GM19328 (cell line): ENCODE data around the gene MOGAT1.
"Not testable (repeated sequence)": the region's sequence is repeated elsewhere in the genome, so short reads cannot be mapped to it uniquely, and the experiment has no call there.

Experiments
- ATAC-seq: cut with Tn5 transposase; IDR thresholded peaks from one replicate; pipeline ENCODE4 v1.9.1; 2021; ENCODE audit warnings: mild to moderate bottlenecking, moderate library complexity; ENCODE audit not compliant: unreplicated experiment

The MOGAT1 gene

GRCh38 chr2:222708274-222708710, 36.8 kb downstream of the MOGAT1 start:
- no peak for ATAC-seq

DNA sequence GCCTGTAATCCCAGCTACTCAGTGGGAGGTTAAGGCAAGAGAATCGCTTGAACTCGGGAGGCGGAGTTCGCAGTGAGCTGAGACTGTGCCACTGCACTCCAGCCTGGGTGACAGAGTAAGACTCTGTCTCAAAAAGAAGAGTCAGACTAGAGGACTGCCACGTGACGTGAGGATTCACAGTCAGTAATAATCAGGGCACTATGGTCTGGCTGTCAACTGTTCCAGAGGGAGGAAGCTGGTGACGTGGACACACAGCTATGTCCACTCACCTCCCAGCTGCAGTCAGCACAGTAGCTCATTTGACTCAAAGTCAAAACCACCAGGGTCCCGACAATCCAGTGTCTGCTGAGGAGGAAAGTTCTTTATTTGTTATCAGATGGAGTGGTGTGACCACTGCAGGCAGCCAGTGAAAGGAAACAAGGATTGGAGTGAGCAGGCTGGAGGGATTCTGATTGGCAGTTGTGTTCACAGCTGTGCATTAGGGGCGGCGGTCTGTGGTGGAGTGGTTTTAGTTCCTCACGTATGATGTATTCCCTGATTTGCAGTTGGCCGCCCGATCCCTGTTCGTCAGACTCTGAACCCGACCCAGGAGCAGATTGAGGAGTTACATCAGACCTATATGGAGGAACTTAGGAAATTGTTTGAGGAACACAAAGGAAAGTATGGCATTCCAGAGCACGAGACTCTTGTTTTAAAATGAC, 37.9 kb downstream of the MOGAT1 start:
- no peak for ATAC-seq

DNA sequence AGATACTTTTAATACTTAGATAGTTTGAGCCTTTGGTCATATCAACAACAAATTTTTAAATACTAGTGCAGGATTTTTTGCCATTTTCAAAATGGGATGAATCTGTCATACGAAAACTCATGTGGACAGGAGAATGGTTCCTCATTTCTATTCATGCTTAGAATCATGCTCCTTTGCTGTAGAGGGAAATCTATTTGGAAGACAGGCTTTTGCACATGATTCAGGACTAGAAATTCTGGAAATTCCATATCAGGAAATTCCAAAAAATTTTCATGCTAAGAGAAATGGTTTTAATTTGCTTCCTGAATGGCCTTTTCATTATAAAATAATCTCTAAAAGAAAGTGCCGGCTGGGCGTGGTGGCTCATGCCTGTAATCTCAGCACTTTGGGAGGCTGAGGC, 39.3 kb downstream of the MOGAT1 start:
- ATAC-seq: no peak

DNA sequence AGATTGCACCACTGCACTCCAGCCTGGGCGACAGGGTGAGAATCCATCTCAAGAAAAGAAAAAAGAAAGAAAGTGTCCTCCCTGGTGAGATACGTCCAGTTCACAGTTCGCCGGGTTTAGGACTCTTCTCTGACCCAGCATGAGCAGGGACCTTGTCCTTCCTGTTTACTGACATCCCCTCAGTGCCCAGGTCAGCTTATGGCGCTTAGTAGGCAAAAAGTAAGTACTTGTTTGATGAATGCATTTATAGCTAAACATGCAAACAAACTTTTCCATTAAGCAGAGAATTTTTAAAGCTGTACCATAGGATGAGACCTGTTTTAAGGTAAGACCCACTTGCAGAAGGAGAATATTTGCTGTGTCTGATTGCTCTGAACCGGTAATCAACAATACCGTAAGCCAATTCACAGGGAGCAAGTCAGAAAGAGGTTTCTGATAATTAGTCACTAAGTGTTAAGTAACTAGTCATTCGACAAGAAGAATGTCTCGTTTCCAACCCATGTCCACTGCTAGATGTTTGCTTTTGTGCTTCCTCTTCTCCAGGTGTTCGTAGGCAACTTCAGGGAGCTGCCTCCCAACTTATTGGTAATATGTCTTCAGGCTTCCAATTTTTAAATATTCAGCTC, 40.0 kb downstream of the MOGAT1 start:
- ATAC-seq: no peak

GRCh38 chr2:222713002-222713401, 41.5 kb downstream of the MOGAT1 start:
- ATAC-seq: no peak

DNA sequence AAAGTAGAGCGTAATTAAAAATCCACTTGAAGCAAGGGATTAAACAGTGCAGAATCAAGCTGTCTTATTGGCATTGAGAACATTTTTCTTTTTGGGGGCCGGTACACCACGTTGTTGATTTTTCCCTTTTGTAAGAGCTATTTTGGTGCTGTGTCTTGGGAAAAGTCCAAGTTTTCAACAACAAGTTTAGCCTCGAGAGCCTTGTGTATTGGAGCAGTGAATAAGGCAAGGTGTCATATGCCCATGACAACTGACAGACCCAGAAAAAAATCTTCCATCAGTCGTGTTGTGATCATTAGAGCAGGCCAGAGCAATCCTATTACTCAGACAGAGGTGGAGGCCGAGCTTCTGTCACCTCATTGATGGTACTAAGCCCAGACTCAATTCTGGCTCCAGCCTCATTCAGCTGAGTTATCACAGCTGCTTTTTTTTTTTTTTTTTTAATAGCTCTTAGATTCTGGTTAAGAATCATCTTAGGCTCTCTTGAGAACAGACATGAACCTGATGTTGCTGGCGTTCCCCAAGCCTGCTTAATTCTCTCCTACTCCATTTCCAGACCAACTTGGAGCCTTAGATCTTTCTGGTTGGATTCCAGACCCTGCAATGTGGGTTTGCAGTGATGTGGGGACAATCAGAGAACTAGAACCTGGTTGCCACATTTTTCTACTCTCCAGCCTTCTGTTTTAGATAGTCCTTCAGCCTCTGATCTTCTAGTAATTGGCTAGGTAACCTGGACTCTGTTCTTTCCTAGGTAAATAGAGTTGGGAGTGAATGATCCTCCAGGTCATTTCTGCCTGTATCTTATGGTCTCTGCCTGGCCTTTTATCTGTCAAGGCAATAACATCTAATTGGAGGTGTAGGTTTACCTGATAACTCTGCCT, 43.1 kb downstream of the MOGAT1 start:
- ATAC-seq: no peak

DNA sequence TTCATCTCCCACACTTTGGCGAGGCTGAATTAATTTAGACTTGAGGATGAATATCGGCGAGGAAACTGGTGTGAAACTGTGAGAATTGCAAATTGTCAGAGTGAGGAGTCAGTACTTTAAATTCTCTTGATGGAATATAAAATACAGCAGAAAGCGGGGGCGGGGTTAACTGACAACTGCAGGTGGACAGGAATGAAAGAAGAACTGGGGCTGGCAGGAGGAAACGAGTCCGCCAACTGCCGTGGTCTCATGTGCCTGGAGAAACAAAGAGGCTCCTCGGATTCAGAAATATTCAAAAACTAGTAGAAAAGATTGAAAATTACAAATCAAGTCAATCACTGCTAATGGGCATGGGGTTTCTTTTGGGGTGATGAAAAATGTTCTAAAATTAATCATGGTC, 44.3 kb downstream of the MOGAT1 start:
- no peak for ATAC-seq

DNA sequence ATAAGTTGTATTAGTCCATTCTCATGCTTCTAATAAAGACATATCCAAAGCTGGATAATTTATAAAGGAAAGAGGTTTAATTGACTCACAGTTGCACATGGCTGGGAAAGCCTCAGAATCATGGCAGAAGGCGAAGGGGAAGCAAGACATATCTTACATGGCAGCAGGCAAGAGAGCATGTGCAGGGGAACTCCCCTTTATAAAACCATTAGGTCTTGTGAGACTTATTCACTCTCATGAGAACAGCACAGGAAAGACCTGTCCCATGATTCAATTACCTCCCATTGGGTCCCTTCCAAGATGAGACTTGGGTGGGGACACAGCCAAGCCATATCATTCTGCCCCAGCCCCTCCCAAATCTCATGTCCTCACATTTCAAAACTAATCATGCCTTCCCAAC, 48.3 kb downstream of the MOGAT1 start:
- ATAC-seq: not testable (repeated sequence)

- ATAC-seq: not testable (repeated sequence)
Measured at GRCh38 chr2:222721597-222721996, 50.1 kb downstream of the MOGAT1 start.

DNA sequence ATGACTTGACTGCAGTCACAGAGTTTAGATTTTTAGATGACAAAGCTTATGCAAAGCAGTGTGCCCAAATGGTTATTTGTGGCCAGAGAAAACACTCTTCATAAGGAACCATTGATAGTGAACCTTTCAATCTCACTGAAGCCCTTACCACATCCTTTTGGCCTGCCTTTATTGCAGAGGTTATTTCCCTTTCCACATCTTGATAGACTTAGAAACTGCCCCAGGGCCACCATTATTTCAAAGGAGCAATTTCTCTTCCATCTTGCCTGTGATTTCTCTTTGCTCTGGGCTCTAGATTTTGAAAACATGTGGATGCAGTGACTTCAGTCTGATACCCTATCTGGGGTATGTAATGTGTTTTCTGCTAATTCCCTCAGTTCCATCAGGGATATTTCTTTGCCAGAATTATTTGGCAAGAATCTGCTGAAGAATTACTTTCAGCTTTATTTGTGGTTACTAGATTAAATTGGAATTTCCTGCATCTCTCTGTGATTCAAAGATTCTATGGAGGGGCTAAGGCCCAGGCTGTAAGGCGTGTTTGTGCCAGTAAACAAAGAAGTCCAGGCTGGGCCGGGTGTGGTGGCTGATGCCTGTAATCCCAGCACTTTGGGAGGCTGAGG, 51.0 kb downstream of the MOGAT1 start:
- ATAC-seq: peak; percentile 95

- no peak for ATAC-seq
Measured at GRCh38 chr2:222724208-222724607, 52.8 kb downstream of the MOGAT1 start.

DNA sequence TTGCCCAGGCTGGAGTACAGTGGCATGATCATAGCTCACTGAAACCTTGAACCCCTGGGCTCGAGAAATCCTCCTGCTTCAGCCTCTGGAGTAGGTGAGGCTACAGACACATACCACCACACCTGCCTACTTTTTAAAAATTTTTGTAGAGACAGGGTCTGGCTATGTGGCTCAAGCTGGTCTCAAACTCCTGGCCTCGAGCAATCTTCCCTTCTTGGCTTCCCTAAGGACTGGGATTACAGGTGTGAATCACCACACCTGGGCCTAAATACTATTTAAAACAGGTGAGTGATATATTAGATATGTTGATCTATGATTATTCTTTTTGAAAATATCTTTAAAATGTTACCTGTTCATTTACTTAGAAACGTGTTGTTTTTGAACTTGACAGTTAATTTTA, 57.2 kb downstream of the MOGAT1 start:
- ATAC-seq: no peak

GRCh38 chr2:222730366-222730999, 59.0 kb downstream of the MOGAT1 start:
- peak; percentile 36 for ATAC-seq

DNA sequence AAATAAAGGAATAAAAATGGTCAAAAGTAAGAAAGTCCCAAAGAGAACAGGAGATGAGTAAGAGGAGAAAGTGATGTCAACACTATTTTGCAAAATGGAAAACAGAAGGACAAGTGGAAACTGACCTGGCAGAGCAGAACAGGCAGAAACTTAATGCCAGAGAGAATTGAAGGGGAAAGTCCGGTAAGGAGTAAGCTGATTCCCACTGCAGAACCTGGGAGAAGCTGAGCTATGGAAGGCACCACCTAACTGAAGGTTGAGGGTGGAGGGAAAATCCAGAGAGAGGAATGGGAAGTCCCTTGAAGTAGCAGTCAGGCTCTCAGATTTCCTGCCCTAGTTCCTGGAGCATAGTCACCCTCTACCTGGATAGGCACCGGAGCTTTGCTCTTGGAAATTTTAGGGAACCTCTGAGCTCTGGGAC, 59.8 kb downstream of the MOGAT1 start:
- no peak for ATAC-seq

DNA sequence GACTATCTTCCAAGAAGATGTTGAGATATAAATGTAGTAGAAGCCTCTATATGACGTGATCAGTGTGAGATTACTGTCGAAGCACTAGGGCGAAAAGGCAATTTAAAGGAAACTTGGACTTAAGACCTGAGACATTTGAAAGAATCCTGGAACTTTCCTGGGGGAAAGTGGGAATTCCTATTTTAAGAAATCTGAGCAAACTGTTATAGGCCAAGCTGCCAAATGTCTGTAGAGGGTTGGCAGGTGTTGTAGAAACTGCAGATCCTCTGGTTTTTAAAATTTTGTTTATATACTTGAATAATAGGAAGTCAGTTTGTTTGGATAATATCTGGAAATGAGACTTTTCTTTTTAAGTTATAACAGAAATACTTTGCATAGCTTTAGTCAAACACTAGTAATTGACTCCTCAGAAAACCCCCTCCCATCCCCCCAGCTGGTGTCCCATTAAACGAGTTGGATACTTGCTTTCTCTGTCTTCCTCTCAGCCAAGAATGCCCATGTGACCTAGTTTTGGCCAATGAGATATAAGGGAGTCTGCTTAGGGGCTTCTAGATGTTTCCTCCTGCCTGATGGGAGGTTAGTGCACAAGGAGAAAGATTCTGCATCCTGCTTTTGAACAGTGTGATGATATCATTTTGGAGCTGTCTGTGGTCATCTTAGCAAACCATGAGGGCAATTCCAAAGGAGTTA, 61.2 kb downstream of the MOGAT1 start:
- no peak for ATAC-seq

DNA sequence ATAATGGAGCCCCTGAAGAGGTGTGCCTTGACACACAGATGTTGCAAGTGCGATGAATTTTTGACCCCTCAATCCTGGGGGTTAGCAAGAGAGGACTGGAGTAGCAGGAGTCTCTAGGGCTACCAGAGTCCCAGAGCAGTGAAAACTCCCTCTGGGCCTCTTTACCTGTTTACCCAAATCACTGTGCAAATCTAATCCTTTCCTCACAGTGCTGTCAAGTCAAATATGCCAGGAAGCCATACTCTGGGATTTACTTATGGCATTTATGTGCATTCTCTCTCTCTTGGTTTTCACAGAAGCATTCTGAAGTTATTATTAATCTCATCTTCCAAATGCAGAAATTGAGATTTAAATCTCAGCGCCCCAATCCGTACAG, 62.0 kb downstream of the MOGAT1 start:
- ATAC-seq: no peak

GRCh38 chr2:222733846-222734702, 62.6 kb downstream of the MOGAT1 start:
- ATAC-seq: no peak

DNA sequence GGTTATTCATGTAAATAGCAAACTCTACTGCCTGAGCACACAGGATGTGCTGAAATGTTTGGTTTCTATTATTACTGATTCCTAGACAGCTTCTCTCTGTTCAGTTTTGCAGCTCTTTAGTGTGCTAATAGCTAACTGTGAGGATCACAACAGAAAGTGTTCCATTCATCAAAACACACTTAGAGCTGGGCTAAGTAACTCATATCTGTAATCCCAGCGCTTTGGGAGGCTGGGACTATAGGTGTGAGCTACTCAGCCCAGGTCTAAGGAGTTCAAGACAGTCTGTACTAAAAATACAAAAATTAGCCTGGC, 63.2 kb downstream of the MOGAT1 start:
- ATAC-seq: peak; percentile 66

DNA sequence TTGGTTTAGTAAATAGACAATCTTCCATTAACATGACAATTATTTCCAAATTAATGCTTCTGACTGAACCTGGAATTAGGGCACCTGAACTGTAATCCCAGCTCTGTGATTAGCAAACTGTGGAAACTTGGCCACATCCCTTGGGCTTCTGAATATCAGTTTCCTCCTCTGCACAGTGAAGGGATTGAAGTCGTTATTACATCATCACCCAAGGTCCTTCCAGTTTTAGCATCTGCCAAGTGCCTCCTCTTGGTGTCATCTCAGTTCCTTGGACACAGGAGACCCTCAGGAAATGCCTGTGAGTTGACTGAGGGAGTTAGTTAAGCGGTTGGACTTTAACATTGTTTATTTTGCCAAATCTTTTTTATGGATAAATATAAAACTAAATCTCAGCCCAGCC, 64.8 kb downstream of the MOGAT1 start:
- no peak for ATAC-seq

DNA sequence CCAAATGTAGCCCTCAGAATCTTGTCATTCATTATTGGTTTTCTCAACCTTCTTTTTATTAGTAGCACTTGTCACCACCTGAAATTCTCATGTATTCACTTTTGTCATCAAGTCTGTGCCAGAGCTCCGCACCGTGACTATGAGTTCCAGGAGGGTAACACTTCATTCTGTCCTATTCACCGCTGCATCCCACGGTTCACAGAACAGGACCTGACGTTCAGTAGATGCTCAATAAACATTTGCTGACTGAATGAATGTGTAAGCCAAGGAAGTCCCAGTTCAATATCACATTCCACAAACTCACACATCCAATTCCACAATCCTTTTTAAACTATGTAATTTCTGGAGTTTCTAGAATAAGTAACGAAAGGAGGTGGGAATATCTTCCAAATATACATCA, 65.5 kb downstream of the MOGAT1 start:
- ATAC-seq: no peak
